ENCODE results near the gene PCDHA8.
"Not testable (repeated sequence)": the region's sequence is repeated elsewhere in the genome, so short reads cannot be mapped to it uniquely, and the experiment has no call there.

PCDHA8 gene

GRCh38 chr5:140835622-140836510, 5.1 kb upstream of the PCDHA8 start:
- no peak for DNase-seq (ENCODE audit: low read depth)
- TF ChIP-seq, protein P1, sequence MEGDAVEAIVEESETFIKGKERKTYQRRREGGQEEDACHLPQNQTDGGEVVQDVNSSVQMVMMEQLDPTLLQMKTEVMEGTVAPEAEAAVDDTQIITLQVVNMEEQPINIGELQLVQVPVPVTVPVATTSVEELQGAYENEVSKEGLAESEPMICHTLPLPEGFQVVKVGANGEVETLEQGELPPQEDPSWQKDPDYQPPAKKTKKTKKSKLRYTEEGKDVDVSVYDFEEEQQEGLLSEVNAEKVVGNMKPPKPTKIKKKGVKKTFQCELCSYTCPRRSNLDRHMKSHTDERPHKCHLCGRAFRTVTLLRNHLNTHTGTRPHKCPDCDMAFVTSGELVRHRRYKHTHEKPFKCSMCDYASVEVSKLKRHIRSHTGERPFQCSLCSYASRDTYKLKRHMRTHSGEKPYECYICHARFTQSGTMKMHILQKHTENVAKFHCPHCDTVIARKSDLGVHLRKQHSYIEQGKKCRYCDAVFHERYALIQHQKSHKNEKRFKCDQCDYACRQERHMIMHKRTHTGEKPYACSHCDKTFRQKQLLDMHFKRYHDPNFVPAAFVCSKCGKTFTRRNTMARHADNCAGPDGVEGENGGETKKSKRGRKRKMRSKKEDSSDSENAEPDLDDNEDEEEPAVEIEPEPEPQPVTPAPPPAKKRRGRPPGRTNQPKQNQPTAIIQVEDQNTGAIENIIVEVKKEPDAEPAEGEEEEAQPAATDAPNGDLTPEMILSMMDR (IDR thresholded peaks at IDR 0.05; ENCODE audit: low read length, missing control alignments): no peak

GRCh38 chr5:140842798-140843733, 2.1 kb downstream of the PCDHA8 start:
- no peak overlapping the region for H3K4me3 ChIP-seq (replicated peaks; ENCODE audit: low read depth, low read length)
- DNase-seq (ENCODE audit: low read depth): no peak
- TF ChIP-seq, protein P1 (IDR thresholded peaks at IDR 0.05; ENCODE audit: low read length, missing control alignments): no peak

More at GRCh38 chr5:140835622-140836510, 5.1 kb upstream of the PCDHA8 start:
- H3K4me3 ChIP-seq (replicated peaks; ENCODE audit: low read depth, low read length): no peak overlapping the region

GRCh38 chr5:140848139-140849102, 7.4 kb downstream of the PCDHA8 start, which contains the start of gene PCDHA9:
PCDHA9 (plus strand) TSS chr5:140848382; CDS start chr5:140848496, 114 bp downstream.
- peak; percentile 20 for DNase-seq (ENCODE audit: low read depth)
- not testable (repeated sequence) for H3K4me3 ChIP-seq (replicated peaks; ENCODE audit: low read depth, low read length)

DNA sequence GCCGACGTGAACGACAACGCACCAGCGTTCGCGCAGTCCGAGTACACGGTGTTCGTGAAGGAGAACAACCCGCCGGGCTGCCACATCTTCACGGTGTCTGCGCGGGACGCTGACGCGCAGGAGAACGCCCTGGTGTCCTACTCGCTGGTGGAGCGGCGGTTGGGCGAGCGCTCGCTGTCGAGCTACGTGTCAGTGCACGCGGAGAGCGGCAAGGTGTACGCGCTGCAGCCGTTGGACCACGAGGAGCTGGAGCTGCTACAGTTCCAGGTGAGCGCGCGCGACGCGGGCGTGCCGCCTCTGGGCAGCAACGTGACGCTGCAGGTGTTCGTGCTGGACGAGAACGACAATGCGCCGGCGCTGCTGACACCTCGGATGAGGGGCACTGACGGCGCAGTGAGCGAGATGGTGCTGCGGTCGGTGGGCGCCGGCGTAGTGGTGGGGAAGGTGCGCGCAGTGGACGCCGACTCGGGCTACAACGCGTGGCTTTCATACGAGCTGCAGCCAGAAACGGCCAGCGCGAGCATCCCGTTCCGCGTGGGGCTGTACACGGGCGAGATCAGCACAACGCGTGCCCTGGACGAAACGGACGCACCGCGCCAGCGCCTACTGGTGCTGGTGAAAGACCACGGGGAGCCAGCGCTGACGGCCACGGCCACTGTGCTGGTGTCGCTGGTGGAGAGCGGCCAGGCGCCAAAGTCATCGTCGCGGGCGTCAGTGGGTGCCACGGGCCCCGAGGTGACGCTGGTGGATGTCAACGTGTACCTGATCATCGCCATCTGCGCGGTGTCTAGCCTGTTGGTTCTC, 9.0 kb downstream of the PCDHA8 start:
- not testable (repeated sequence) for H3K4me3 ChIP-seq (replicated peaks; ENCODE audit: low read depth, low read length); DNase-seq (ENCODE audit: low read depth)

DNA sequence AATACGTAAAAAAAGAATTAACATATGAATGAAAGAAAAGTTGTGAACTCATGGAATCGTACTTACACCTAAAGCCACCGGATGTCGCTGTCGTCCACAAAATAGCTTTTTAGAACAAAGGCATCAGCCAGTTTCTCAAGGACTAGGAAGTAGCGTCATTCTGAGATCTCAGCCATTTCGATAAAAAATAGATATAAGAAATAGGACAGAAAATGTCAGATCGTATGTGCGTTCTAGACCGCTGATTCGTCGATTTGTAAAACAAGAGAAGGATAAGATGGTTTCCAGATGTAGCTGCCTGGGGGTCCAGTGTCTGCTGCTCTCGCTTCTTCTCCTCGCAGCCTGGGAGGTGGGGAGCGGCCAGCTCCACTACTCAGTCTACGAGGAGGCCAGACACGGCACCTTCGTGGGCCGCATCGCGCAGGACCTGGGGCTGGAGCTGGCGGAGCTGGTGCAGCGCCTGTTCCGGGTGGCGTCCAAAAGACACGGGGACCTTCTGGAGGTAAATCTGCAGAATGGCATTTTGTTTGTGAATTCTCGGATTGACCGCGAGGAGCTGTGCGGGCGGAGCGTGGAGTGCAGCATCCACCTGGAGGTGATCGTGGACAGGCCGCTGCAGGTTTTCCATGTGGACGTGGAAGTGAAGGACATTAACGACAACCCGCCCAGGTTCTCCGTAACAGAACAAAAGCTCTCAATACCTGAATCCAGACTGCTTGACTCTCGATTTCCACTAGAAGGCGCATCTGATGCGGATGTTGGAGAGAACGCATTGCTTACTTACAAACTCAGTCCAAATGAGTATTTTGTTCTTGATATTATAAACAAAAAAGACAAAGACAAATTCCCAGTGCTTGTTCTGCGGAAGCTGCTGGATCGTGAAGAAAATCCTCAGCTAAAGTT, 15.0 kb downstream of the PCDHA8 start, which contains the start of gene PCDHA10:
PCDHA10 (plus strand) TSS at position 126 of the 903 bp plus-strand sequence; CDS start at position 278, 152 bp downstream.
- peak; percentile 15 for DNase-seq (ENCODE audit: low read depth)
- H3K4me3 ChIP-seq (replicated peaks; ENCODE audit: low read depth, low read length): no peak within 1 kb of the TSS
- TF ChIP-seq, protein P1 (IDR thresholded peaks at IDR 0.05; ENCODE audit: low read length, missing control alignments): no peak

DNA sequence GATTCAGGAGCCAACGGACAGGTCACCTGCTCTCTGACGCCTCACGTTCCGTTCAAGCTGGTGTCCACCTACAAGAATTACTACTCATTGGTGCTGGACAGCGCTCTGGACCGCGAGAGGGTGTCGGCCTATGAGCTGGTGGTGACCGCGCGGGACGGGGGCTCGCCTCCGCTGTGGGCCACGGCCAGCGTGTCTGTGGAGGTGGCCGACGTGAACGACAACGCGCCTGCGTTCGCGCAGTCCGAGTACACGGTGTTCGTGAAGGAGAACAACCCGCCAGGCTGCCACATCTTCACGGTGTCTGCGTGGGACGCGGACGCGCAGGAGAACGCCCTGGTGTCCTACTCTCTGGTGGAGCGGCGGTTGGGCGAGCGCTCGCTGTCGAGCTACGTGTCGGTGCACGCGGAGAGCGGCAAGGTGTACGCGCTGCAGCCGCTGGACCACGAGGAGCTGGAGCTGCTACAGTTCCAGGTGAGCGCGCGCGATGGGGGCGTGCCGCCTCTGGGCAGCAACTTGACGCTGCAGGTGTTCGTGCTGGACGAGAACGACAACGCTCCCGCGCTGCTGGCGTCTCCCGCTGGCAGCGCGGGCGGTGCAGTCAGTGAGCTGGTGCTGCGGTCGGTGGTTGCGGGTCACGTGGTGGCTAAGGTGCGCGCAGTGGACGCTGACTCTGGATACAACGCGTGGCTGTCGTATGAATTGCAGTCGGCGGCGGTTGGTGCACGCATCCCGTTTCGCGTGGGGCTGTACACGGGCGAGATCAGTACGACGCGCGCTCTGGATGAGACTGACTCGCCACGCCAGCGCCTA, 16.4 kb downstream of the PCDHA8 start:
- TF ChIP-seq, protein P1 (IDR thresholded peaks at IDR 0.05; ENCODE audit: low read length, missing control alignments): no peak
- no peak for DNase-seq (ENCODE audit: low read depth)
- no peak overlapping the region for H3K4me3 ChIP-seq (replicated peaks; ENCODE audit: low read depth, low read length)
